Neutrophil (primary cell): Measurements from ENCODE around the gene CDC123.

Experiments used
- H3K27ac ChIP-seq: fragments of 200-600 bp; sonication (generic); 2 replicates; pipeline ENCODE4 v1.5.1; 2016; ENCODE audit warnings: mild to moderate bottlenecking, moderate library complexity
- H3K27me3 ChIP-seq: fragments of 200-600 bp; sonication (generic); 2 replicates; pipeline ENCODE4 v1.6.0; 2016; ENCODE audit warnings: mild to moderate bottlenecking
- H3K36me3 ChIP-seq: fragments of 200-600 bp; sonication (generic); 2 replicates; pipeline ENCODE4 v1.5.1; 2017
- H3K4me1 ChIP-seq, 2 experiments: fragments of 200-600 bp in 1 of 2; sonication (generic) in 1 of 2; 1 replicate in 1 of 2; 2 replicates in 1 of 2; pipeline versions ENCODE4 v1.5.1 to v1.6.1; 2013 to 2016; ENCODE audit warnings: low read depth in 1 of 2, low read length in 1 of 2, mild to moderate bottlenecking in 1 of 2, moderate library complexity in 1 of 2; ENCODE audit not compliant: control insufficient read depth in 1 of 2, insufficient read depth in 1 of 2
- H3K4me3 ChIP-seq, 2 experiments: fragments of 200-600 bp in 1 of 2; sonication (generic) in 1 of 2; 1 replicate in 1 of 2; 2 replicates in 1 of 2; pipeline ENCODE4 v1.5.1; 2013 to 2016; ENCODE audit warnings: low read depth in 1 of 2, low read length in 1 of 2, mild to moderate bottlenecking in 1 of 2, moderate library complexity in 1 of 2
- H3K9me3 ChIP-seq: fragments of 200-600 bp; sonication (generic); 2 replicates; pipeline ENCODE4 v1.5.1; 2016
- TF ChIP-seq, protein P1 (sequence below): fragments of 200-600 bp; sonication (generic); IDR thresholded peaks from 2 replicates; pipeline ENCODE4 v1.5.1; 2016; ENCODE audit warnings: antibody characterized with exemption

Gene CDC123, protein sequence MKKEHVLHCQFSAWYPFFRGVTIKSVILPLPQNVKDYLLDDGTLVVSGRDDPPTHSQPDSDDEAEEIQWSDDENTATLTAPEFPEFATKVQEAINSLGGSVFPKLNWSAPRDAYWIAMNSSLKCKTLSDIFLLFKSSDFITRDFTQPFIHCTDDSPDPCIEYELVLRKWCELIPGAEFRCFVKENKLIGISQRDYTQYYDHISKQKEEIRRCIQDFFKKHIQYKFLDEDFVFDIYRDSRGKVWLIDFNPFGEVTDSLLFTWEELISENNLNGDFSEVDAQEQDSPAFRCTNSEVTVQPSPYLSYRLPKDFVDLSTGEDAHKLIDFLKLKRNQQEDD

DNA sequence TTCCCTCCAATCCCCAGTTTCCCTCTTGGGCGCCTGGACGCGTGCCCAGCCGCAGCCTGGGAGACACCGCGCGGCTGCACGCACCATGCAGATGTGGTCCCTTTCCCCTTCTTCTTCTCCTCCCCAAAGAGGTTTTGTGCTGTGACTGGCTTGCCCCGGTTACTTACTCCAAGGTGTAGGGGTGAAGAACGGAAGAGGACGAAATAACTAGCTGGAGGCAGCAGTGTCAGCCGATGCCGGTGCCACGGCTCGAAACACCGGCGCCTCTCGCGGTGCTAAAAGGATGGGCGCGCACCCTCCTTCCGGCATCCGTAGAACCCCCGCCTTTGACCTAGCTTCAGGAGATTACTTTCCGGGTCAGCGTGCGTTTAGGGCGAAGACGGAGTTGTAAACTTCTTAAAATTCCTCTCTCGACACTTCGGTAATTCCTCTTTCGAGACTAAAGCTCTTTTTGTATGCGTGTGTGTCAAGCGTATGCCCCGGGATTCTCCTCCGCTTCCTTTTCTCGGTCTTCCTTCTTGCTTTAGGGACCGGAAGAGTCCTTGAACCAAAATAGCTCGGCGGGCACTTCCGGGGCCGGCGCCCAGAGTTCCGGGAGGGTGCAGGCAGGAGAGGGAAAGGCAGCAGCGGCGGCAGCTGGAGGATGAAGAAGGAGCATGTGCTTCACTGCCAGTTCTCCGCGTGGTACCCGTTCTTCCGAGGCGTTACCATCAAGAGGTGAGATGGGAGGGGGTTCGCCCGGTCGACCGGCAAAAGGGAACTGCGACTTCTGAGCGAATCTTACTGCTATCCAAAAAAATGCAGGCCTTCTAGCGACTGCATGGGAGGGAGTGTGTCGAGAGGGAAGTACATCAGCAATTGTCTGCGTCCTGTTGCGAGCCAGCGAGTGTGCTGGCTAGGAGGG lies at the start of gene CDC123, which contains the start of gene NUDT5:
Gene CDC123 (plus strand): TSS at position 586 of the 904 bp plus-strand sequence. CDS start 58 bp downstream, at position 644.
Gene NUDT5 (minus strand): TSS at position 289 of the 904 bp plus-strand sequence. CDS start 9,600 bp downstream, outside the sequence.
- peak within 1 kb of the TSS; percentile 87 to 90 for H3K4me3 ChIP-seq
- H3K9me3 ChIP-seq: no peaks in the 10 kb centered on the region
- peak within 1 kb of the TSS; percentile 95 for H3K27ac ChIP-seq
- TF ChIP-seq, protein P1, sequence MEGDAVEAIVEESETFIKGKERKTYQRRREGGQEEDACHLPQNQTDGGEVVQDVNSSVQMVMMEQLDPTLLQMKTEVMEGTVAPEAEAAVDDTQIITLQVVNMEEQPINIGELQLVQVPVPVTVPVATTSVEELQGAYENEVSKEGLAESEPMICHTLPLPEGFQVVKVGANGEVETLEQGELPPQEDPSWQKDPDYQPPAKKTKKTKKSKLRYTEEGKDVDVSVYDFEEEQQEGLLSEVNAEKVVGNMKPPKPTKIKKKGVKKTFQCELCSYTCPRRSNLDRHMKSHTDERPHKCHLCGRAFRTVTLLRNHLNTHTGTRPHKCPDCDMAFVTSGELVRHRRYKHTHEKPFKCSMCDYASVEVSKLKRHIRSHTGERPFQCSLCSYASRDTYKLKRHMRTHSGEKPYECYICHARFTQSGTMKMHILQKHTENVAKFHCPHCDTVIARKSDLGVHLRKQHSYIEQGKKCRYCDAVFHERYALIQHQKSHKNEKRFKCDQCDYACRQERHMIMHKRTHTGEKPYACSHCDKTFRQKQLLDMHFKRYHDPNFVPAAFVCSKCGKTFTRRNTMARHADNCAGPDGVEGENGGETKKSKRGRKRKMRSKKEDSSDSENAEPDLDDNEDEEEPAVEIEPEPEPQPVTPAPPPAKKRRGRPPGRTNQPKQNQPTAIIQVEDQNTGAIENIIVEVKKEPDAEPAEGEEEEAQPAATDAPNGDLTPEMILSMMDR: no peak
- peaks cover 4% of the 10 kb centered on the region for H3K36me3 ChIP-seq
- no peaks in the 10 kb centered on the region for H3K27me3 ChIP-seq
- H3K4me1 ChIP-seq: peaks cover 43 to 61% of the 10 kb centered on the region in 2 experiments

- H3K9me3 ChIP-seq: no peaks in the 10 kb centered on the region
- H3K27ac ChIP-seq: no peak overlapping the region
- peaks cover 4% of the 10 kb centered on the region for H3K36me3 ChIP-seq
- H3K4me3 ChIP-seq: no peak overlapping the region
- peaks cover 12% of the 10 kb centered on the region for H3K27me3 ChIP-seq
- TF ChIP-seq, protein P1: no peak
- H3K4me1 ChIP-seq: no peaks in the 10 kb centered on the region
Measured at GRCh38 chr10:12150163-12150562, 45.8 kb upstream of the CDC123 start.

GRCh38 chr10:12154516-12154915 lies 41.5 kb upstream of the CDC123 start:
- H3K27me3 ChIP-seq: peaks cover 43% of the 10 kb centered on the region
- TF ChIP-seq, protein P1: no peak
- H3K4me3 ChIP-seq: no peak overlapping the region
- peaks cover 9 to 11% of the 10 kb centered on the region in 2 experiments for H3K4me1 ChIP-seq
- H3K9me3 ChIP-seq: no peaks in the 10 kb centered on the region
- H3K36me3 ChIP-seq: peaks cover 2% of the 10 kb centered on the region
- H3K27ac ChIP-seq: no peak overlapping the region

DNA sequence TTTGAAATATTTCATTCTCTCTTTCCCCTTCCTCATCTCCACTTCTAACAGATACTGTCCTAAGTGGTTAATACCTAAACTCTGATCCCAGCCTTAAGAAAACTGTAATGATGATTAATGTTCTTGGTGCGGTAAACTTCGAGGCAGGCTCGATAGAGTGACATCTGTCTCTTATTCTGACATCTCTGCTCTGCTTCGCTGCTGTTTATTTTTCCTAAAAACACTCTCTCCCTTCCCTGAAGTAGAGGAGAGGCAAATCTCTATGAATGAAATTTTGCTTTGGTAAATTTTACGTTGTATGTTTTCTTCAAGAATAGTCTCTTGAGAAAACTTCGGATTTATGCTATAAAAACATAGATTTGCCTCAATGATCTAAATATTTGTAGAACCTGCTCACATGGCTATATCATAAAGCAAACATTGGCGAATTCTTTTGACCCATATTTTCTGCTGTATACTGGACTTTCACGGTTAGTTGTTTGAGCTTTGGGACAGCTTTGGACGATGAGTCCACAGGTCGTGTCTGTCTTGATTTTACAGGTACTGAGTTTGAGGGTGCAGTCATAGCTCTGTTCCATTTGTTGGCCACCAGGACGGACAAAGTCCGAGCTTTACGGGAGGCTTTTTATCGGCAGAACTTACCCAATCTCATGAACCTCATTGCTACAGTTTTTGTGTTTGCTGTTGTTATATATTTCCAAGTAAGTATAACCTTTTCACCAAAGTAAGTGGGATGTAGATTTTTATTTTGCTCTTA lies 39.4 kb upstream of the CDC123 start:
- Histone ChIP-seq H3K36me3 (peaks cover 10% of the 10 kb centered on the region), H3K4me1 (peaks cover 9 to 11% of the 10 kb centered on the region in 2 experiments), H3K27ac (no peak overlapping the region), H3K4me3 (no peak overlapping the region), H3K27me3 (peaks cover 56% of the 10 kb centered on the region), H3K9me3 (no peaks in the 10 kb centered on the region)
- TF ChIP-seq, protein P1: no peak

DNA sequence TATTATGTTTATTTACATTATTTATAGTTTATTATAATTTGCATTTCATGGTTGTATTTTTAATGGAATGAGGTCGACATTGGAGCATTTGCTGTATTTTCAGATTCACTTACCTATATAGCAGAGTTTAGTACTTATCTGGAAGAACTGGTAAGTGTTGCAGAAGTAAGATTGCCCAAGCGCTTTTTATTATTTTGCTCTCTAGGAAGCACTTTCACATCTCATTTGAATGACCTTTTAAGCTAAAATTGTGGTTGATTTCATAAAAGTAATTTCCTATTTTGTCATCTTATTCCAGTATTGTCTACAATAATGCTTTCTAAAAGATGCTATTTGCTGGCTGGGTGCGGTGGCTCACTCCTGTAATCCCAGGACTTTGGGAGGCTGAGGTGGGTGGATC lies 37.9 kb upstream of the CDC123 start:
- Histone ChIP-seq H3K4me1 (peaks cover 9 to 11% of the 10 kb centered on the region in 2 experiments), H3K9me3 (no peaks in the 10 kb centered on the region), H3K36me3 (peaks cover 19% of the 10 kb centered on the region), H3K27me3 (peaks cover 62% of the 10 kb centered on the region), H3K27ac (no peak overlapping the region), H3K4me3 (no peak overlapping the region)
- TF ChIP-seq, protein P1: no peak
